ENCODE data around the gene HID1. TPM values are rescaled to one million over a fixed set of nuclear protein-coding genes. Genes with fewer than 3 reads are reported as not detected.

HID1 gene
- total and polyA plus RNA-seq, 2 donors from 2014 or later, result 13.6 to 32.6 TPM

DNA sequence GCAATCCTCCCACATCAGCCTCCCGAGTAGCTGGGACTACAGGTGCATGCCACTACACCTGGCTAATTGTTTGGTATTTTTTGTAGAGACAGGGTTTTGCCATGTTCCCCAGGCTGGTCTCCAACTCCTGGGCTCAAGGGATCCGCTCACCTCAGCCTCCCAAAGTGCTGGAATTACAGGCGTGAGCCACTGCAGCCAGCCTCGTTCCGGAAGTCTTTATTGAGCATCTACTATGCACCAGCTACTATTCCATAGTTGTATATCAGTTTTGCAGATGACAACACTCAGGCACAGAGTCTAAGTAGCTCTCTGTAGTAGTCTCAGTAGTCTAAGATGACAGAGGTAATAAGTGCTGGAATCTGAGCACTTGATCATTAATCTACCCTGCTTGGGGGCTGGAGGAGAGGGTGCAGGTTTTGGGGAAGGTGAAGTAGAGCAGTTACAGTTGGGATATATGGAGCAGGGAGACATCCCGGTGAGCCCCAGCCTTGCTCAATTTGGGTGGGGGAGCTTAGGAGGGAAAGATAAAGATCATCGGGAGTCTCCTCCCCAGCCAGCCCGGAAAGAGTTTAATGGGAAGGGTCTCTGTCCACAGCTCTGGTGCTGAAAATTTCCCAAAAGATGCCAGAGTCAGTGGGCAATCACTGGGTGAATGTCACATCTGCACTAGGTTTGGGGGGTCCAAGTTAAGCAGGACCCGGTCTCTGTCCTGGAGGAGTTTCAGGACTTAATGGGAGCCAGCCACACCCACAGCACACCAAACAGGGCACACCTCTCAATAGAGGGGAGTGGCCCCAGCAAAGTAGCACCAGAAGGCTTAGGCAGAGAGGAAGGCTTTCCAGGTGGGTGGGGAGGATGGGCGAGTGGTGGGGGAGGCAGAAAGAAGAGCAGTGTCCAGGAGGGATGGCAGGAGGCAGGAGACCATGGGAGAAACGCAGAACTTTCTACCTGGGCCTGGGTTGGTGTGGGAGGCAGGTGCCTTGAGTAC is 35.2 kb downstream of the HID1 start:
- Histone ChIP-seq H3K4me3 (ENCODE audit: low read length in 3 of 3) (no peak overlapping the region), H3K27me3 (ENCODE audit: control insufficient read depth, insufficient read depth, low read length) (peaks cover 22% of the 10 kb centered on the region), H3K9ac (ENCODE audit: low read length in 3 of 3) (no peak overlapping the region), H3K27ac (ENCODE audit: low read depth in 2 of 2, low read length in 2 of 2) (no peak overlapping the region), H3K4me1 (ENCODE audit: control insufficient read depth in 2 of 3, insufficient read depth in 2 of 3, low read depth in 1 of 3, low read length in 3 of 3) (no peaks in the 10 kb centered on the region), H3K9me3 (ENCODE audit: control insufficient read depth in 2 of 3, insufficient read depth in 1 of 3, low read length in 3 of 3) (no peaks in the 10 kb centered on the region), H3K36me3 (ENCODE audit: control insufficient read depth in 2 of 3, insufficient read depth in 3 of 3, low read length in 3 of 3) (no peaks in the 10 kb centered on the region)
- no peak for FAIRE-seq
- TF ChIP-seq CTCF (IDR thresholded peaks at IDR 0.05; ENCODE audit: borderline replicate concordance, extremely low read depth, insufficient read depth), result no peak
- intact Hi-C loops (cut with DNase I), result no loop called here
- DNase-seq, result peak in 3 of 5 donors; percentile 33 to 54 (median 43)

GRCh38 chr17:74936470-74936799 is 36.1 kb downstream of the HID1 start:
- FAIRE-seq (no peak), DNase-seq (peak in 1 of 5 donors; percentile 65)
- Histone ChIP-seq H3K9me3 (ENCODE audit: control insufficient read depth in 2 of 3, insufficient read depth in 1 of 3, low read length in 3 of 3) (no peaks in the 10 kb centered on the region), H3K4me1 (ENCODE audit: control insufficient read depth in 2 of 3, insufficient read depth in 2 of 3, low read depth in 1 of 3, low read length in 3 of 3) (no peaks in the 10 kb centered on the region), H3K27ac (ENCODE audit: low read depth in 2 of 2, low read length in 2 of 2) (no peak overlapping the region), H3K4me3 (ENCODE audit: low read length in 3 of 3) (no peak overlapping the region), H3K27me3 (ENCODE audit: control insufficient read depth, insufficient read depth, low read length) (peaks cover 18% of the 10 kb centered on the region), H3K9ac (ENCODE audit: low read length in 3 of 3) (no peak overlapping the region), H3K36me3 (ENCODE audit: control insufficient read depth in 2 of 3, insufficient read depth in 3 of 3, low read length in 3 of 3) (no peaks in the 10 kb centered on the region)
- intact Hi-C loops (cut with DNase I), result no loop called here
- no peak for TF ChIP-seq CTCF (IDR thresholded peaks at IDR 0.05; ENCODE audit: borderline replicate concordance, extremely low read depth, insufficient read depth)

DNA sequence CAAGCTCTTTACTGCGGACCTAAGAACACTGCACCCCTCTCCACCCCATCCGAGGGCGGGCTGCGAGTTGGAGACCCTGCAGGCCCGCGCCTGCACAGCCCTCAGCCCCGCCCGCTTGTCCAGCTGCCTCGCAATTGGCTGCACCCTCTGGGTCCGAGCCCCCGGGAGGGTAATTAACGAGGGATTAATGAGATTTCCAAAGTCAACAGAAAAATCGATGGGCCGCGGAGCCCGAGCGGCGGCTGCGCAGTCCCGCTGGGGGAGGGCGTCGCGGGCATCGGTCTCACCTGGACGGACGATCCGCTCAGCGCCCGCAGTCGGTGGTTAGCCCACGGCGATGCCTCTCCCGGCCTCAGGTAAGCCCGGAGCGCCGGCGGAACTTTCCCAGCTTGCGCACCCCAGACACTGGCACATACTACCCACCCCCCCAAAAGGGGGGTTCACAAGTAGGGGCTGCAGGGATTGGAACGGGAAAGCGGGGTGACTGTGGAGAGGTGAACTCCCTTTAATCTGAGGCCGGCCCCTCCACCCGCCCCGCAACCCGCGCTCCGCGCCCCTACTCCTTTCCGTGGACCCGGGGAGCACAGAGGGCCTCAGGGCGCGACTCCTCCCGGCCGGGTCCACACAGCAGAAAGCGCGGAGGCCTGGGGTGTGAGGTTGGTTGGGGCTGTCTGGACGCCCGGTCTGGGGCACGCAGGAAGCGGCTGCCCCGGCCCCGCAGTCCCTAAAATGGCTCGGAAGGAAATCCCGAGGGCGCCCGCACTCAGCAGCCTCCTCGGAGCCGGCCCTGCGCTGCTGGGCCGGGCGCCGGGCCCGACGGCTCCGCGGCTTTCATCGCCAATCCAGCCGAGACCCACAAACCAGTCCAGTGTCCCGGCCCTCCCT is 36.7 kb downstream of the HID1 start, which contains the start of gene OTOP3:
Gene OTOP3 (plus strand): TSS at position 314 of the 885 bp plus-strand sequence. CDS start 24 bp downstream, at position 338.
- no peak for FAIRE-seq
- Histone ChIP-seq H3K27ac (ENCODE audit: low read depth in 2 of 2, low read length in 2 of 2) (no peak within 1 kb of the TSS), H3K36me3 (ENCODE audit: control insufficient read depth in 2 of 3, insufficient read depth in 3 of 3, low read length in 3 of 3) (no peaks in the 10 kb centered on the region), H3K4me3 (ENCODE audit: low read length in 3 of 3) (no peak within 1 kb of the TSS), H3K27me3 (ENCODE audit: control insufficient read depth, insufficient read depth, low read length) (peaks cover 18% of the 10 kb centered on the region), H3K9ac (ENCODE audit: low read length in 3 of 3) (no peak within 1 kb of the TSS), H3K9me3 (ENCODE audit: control insufficient read depth in 2 of 3, insufficient read depth in 1 of 3, low read length in 3 of 3) (no peaks in the 10 kb centered on the region), H3K4me1 (ENCODE audit: control insufficient read depth in 2 of 3, insufficient read depth in 2 of 3, low read depth in 1 of 3, low read length in 3 of 3) (no peaks in the 10 kb centered on the region)
- intact Hi-C loops (cut with DNase I), result no loop called here
- DNase-seq, result peak in 1 of 5 donors; percentile 59
- TF ChIP-seq CTCF (IDR thresholded peaks at IDR 0.05; ENCODE audit: borderline replicate concordance, extremely low read depth, insufficient read depth), result no peak

All from kidney (tissue), 14 donors.